ENCODE measurements around the gene ATXN7. TPM values are rescaled to one million over a fixed set of nuclear protein-coding genes. Genes with fewer than 3 reads are reported as not detected.

ATXN7 gene
- total RNA-seq, 1 experiment from 2014 or later, result 11.3 TPM

DNA sequence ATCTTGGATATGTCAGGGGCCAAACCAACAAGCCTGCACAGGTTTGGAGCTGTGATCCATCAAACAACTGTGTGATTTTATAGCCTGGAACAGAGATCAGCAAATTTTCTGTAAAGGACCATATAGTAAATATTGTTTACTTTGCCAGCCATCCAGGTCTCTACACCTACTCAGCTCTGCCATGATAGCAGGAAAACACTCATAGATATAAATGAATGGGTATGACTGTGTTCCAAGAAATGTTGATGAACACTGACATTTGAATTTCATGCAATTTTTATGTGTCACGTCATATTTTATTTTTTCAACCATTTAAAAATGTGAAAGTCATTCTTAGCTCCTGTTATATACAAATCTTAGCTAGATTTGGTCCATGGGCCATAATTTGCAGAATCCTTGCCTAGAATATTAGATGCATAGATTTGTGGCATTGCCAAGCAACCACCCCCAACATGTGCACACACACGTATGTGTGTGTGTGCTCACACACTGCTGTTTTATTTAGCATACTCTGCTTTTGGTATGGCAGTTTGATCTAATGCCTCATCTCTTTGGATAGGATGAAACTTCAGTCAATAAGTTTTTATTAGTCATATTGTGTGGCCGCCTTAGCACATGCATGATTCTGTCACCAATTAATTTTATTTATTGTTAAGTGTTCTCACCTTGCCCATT, 6.4 kb downstream of the ATXN7 start:
- H3K4me3 ChIP-seq (ENCODE audit: low read depth, low read length, poor library complexity, severe bottlenecking), result no peak overlapping the region
- TF ChIP-seq, protein P1, sequence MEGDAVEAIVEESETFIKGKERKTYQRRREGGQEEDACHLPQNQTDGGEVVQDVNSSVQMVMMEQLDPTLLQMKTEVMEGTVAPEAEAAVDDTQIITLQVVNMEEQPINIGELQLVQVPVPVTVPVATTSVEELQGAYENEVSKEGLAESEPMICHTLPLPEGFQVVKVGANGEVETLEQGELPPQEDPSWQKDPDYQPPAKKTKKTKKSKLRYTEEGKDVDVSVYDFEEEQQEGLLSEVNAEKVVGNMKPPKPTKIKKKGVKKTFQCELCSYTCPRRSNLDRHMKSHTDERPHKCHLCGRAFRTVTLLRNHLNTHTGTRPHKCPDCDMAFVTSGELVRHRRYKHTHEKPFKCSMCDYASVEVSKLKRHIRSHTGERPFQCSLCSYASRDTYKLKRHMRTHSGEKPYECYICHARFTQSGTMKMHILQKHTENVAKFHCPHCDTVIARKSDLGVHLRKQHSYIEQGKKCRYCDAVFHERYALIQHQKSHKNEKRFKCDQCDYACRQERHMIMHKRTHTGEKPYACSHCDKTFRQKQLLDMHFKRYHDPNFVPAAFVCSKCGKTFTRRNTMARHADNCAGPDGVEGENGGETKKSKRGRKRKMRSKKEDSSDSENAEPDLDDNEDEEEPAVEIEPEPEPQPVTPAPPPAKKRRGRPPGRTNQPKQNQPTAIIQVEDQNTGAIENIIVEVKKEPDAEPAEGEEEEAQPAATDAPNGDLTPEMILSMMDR (conservative IDR thresholded peaks at IDR 0.05; ENCODE audit: low read depth, low read length), result no peak
- no peak for TF ChIP-seq EZH2 (IDR thresholded peaks at IDR 0.05; ENCODE audit: borderline replicate concordance, low read depth, low read length, poor library complexity, severe bottlenecking)
- intact Hi-C loops (cut with micrococcal nuclease; ENCODE audit: unreplicated experiment), result no loop called here
- no peaks in the 10 kb centered on the region for H3K4me1 ChIP-seq (ENCODE audit: insufficient read depth, low read length, poor library complexity, severe bottlenecking)
- ChIA-PET POLR2A (ENCODE audit: low non-redundant PET) (no interaction called here), CTCF (no interaction called here)
- no TSS peak for BruUV-seq (replicated peaks)
- DNase-seq (ENCODE audit: low spot score), result no peak
- no peak overlapping the region for H3K27ac ChIP-seq (ENCODE audit: low read depth, low read length, poor library complexity, severe bottlenecking)
- H3K36me3 ChIP-seq (ENCODE audit: insufficient read depth, low read length, poor library complexity, severe bottlenecking), result no peaks in the 10 kb centered on the region
- no peaks in the 10 kb centered on the region for H3K9me3 ChIP-seq (ENCODE audit: low read depth, low read length, poor library complexity, severe bottlenecking)
- no peaks in the 10 kb centered on the region for H3K27me3 ChIP-seq (replicated peaks; ENCODE audit: insufficient read depth, low read depth, low read length, poor library complexity)

DNA sequence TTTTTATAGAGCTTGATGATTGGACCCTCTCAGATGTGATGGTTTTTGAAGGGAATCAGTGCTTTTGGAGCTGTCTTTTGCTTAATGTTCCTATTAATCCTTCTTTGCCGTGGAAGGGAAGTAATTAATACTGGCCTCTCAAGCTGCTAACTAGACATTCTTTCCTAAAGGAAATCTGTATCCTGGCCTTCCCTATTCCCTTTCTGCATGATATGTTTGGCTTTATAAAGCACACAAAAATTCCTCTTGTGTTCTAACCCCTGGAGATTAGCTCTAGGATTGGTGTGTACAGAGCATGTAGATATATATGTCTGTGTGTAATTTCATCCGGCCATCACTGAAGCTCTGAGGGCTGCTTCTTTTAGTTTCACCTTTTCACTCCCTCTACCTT, 6.9 kb downstream of the ATXN7 start:
- no peak for DNase-seq (ENCODE audit: low spot score)
- no peaks in the 10 kb centered on the region for H3K9me3 ChIP-seq (ENCODE audit: low read depth, low read length, poor library complexity, severe bottlenecking)
- no peaks in the 10 kb centered on the region for H3K36me3 ChIP-seq (ENCODE audit: insufficient read depth, low read length, poor library complexity, severe bottlenecking)
- ChIA-PET POLR2A (ENCODE audit: low non-redundant PET) (no interaction called here), CTCF (no interaction called here)
- no TSS peak for BruUV-seq (replicated peaks)
- no peaks in the 10 kb centered on the region for H3K27me3 ChIP-seq (replicated peaks; ENCODE audit: insufficient read depth, low read depth, low read length, poor library complexity)
- no peak overlapping the region for H3K4me3 ChIP-seq (ENCODE audit: low read depth, low read length, poor library complexity, severe bottlenecking)
- intact Hi-C loops (cut with micrococcal nuclease; ENCODE audit: unreplicated experiment), result no loop called here
- no peak overlapping the region for H3K27ac ChIP-seq (ENCODE audit: low read depth, low read length, poor library complexity, severe bottlenecking)
- H3K4me1 ChIP-seq (ENCODE audit: insufficient read depth, low read length, poor library complexity, severe bottlenecking), result no peaks in the 10 kb centered on the region
- no peak for TF ChIP-seq EZH2 (IDR thresholded peaks at IDR 0.05; ENCODE audit: borderline replicate concordance, low read depth, low read length, poor library complexity, severe bottlenecking)
- TF ChIP-seq, protein P1 (conservative IDR thresholded peaks at IDR 0.05; ENCODE audit: low read depth, low read length), result no peak

DNA sequence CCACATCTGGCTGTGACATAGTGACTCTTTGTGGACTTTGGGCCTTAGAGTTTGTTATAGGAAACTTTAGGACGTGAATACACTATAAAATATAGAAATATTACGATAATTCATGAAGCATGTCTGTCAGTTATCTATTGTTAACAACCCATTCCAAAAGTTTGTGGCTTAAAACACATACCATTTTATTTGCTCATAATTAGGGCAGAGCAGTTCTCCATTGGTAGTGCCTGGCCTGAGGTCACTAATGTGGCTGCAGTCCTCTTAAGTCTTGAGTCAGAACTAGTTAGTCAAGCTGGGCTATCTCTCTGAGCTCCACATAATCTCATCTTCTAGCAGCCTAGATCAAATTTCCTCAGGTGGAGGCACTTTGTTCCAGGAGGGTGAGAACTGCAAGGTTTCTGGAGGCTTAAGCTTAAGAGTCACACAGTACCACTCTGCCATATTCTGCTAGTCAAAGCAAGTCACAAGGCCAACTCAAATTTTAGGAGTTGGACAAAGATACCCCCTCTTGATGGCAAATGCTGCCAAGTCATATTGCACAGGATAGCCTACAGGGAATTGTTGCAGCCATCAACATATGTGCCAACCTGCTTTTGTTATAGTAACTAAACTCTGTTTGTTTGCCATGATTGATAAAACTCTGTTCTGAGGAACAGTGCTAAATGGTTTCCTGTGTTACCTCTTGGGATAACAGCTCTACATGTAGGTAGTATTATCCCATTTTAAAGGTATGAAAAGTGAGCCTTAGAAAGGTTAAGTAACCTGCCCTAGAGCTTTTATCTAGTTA, 8.7 kb downstream of the ATXN7 start:
- Histone ChIP-seq H3K9me3 (ENCODE audit: low read depth, low read length, poor library complexity, severe bottlenecking) (no peaks in the 10 kb centered on the region), H3K27ac (ENCODE audit: low read depth, low read length, poor library complexity, severe bottlenecking) (no peak overlapping the region), H3K4me3 (ENCODE audit: low read depth, low read length, poor library complexity, severe bottlenecking) (no peak overlapping the region), H3K27me3 (replicated peaks; ENCODE audit: insufficient read depth, low read depth, low read length, poor library complexity) (no peaks in the 10 kb centered on the region), H3K4me1 (ENCODE audit: insufficient read depth, low read length, poor library complexity, severe bottlenecking) (peaks cover 4% of the 10 kb centered on the region), H3K36me3 (ENCODE audit: insufficient read depth, low read length, poor library complexity, severe bottlenecking) (no peaks in the 10 kb centered on the region)
- ChIA-PET CTCF (no interaction called here), POLR2A (ENCODE audit: low non-redundant PET) (no interaction called here)
- TF ChIP-seq EZH2 (IDR thresholded peaks at IDR 0.05; ENCODE audit: borderline replicate concordance, low read depth, low read length, poor library complexity, severe bottlenecking), result no peak
- TF ChIP-seq, protein P1 (conservative IDR thresholded peaks at IDR 0.05; ENCODE audit: low read depth, low read length), result no peak
- intact Hi-C loops (cut with micrococcal nuclease; ENCODE audit: unreplicated experiment), result no loop called here
- BruUV-seq (replicated peaks), result no TSS peak
- no peak for DNase-seq (ENCODE audit: low spot score)
